Neuronal stem cell (in vitro differentiated cells): ENCODE data around the gene SLC25A33.
"Not testable (repeated sequence)": the region's sequence is repeated elsewhere in the genome, so short reads cannot be mapped to it uniquely, and the experiment has no call there.

Experiments used
- DNase-seq: peaks from one replicate; pipeline ENCODE4 v3.0.0-alpha.2; 2013; ENCODE audit warnings: low spot score
- H2AFZ ChIP-seq: one replicate; pipeline ENCODE4 v1.6.1; 2013; ENCODE audit warnings: mild to moderate bottlenecking, low read length, inconsistent platforms
- H2AK5ac ChIP-seq: 2 replicates; pipeline ENCODE4 v1.6.1; 2013; ENCODE audit warnings: low read depth, mild to moderate bottlenecking, inconsistent platforms, low read length, moderate library complexity, mixed read lengths
- H2BK120ac ChIP-seq: 2 replicates; pipeline ENCODE4 v1.6.1; 2013; ENCODE audit warnings: low read depth, mild to moderate bottlenecking, inconsistent platforms, low read length, moderate library complexity, mixed read lengths
- H2BK12ac ChIP-seq: one replicate; pipeline ENCODE4 v1.6.1; 2013; ENCODE audit warnings: low read length, inconsistent platforms
- H2BK15ac ChIP-seq: 2 replicates; pipeline ENCODE4 v1.6.1; 2013; ENCODE audit warnings: mild to moderate bottlenecking, low read length, inconsistent platforms, mixed read lengths
- H2BK5ac ChIP-seq: one replicate; pipeline ENCODE4 v1.6.1; 2013; ENCODE audit warnings: inconsistent platforms, mild to moderate bottlenecking, low read length, moderate library complexity
- H3K14ac ChIP-seq: one replicate; pipeline ENCODE4 v1.6.1; 2013; ENCODE audit warnings: low read length, inconsistent platforms
- H3K18ac ChIP-seq: 2 replicates; pipeline ENCODE4 v1.6.1; 2013; ENCODE audit warnings: low read length, inconsistent platforms
- H3K23ac ChIP-seq: 2 replicates; pipeline ENCODE4 v1.6.1; 2013; ENCODE audit warnings: low read depth, mild to moderate bottlenecking, mixed read lengths, low read length, inconsistent platforms; ENCODE audit not compliant: poor library complexity
- H3K27ac ChIP-seq: replicated peaks from 3 replicates; pipeline ENCODE4 v1.5.1; 2013; ENCODE audit warnings: low read length, inconsistent platforms
- H3K27me3 ChIP-seq, 3 experiments: 2 replicates each; pipeline ENCODE4 v1.6.1; 2013; ENCODE audit warnings: low read length in 3 of 3, mild to moderate bottlenecking in 2 of 3, inconsistent platforms in 1 of 3, low read depth in 1 of 3, mixed read lengths in 1 of 3, moderate library complexity in 1 of 3; ENCODE audit not compliant: control insufficient read depth in 3 of 3, insufficient read depth in 3 of 3
- H3K36me3 ChIP-seq, 2 donors: replicated peaks in 1 of 2; 2 replicates each; pipeline ENCODE4 v1.6.1; 2013; ENCODE audit warnings: low read length in 2 of 2; ENCODE audit not compliant: control insufficient read depth in 2 of 2, insufficient read depth in 2 of 2
- H3K4ac ChIP-seq: 2 replicates; pipeline ENCODE4 v1.6.1; 2013; ENCODE audit warnings: inconsistent platforms, mild to moderate bottlenecking, low read length, moderate library complexity
- H3K4me1 ChIP-seq, 2 donors: 1 replicate in 1 of 2; 2 replicates in 1 of 2; pipeline ENCODE4 v1.6.1; 2013; ENCODE audit warnings: low read length in 2 of 2, low read depth in 1 of 2; ENCODE audit not compliant: control insufficient read depth in 2 of 2, insufficient read depth in 1 of 2
- H3K4me2 ChIP-seq: one replicate; pipeline ENCODE4 v1.6.1; 2013; ENCODE audit warnings: mild to moderate bottlenecking, low read length, inconsistent platforms; ENCODE audit not compliant: insufficient read depth, poor library complexity, severe bottlenecking
- H3K4me3 ChIP-seq, 2 donors: 2 replicates each; pipeline ENCODE4 v1.5.1; 2013; ENCODE audit warnings: low read length in 2 of 2, mild to moderate bottlenecking in 2 of 2, inconsistent platforms in 1 of 2, moderate library complexity in 1 of 2
- H3K79me1 ChIP-seq: one replicate; pipeline ENCODE4 v1.6.1; 2013; ENCODE audit warnings: low read depth, mild to moderate bottlenecking, inconsistent platforms, low read length, moderate library complexity
- H3K9ac ChIP-seq: one replicate; pipeline ENCODE4 v1.6.1; 2013; ENCODE audit warnings: mild to moderate bottlenecking, low read depth, low read length, inconsistent platforms; ENCODE audit not compliant: poor library complexity
- H3K9me3 ChIP-seq, 2 donors: replicated peaks in 1 of 2; 2 replicates each; pipeline versions ENCODE3 to v1.6.1; 2013; ENCODE audit warnings: low read length in 2 of 2, mild to moderate bottlenecking in 2 of 2, inconsistent platforms in 1 of 2, low read depth in 1 of 2, mixed read lengths in 1 of 2, moderate library complexity in 1 of 2; ENCODE audit not compliant: control insufficient read depth in 2 of 2, insufficient read depth in 1 of 2
- H4K8ac ChIP-seq: one replicate; pipeline ENCODE4 v1.6.1; 2013; ENCODE audit warnings: low read depth, mild to moderate bottlenecking, inconsistent platforms, low read length, moderate library complexity
- H4K91ac ChIP-seq: one replicate; pipeline ENCODE4 v1.6.1; 2013; ENCODE audit warnings: low read length, low read depth, mild to moderate bottlenecking, inconsistent platforms; ENCODE audit not compliant: poor library complexity
- WGBS, 2 donors: extraction: QIAGEN DNeasy Blood & Tissue Kit; methylation state at CpG; one replicate each; pipeline ENCODE4 v1.1.7; 2013; ENCODE audit warnings: missing lambda C conversion rate in 2 of 2, mixed read lengths in 1 of 2; ENCODE audit not compliant: insufficient read length in 2 of 2, insufficient replicate concordance in 1 of 2; ENCODE audit errors: extremely low coverage in 2 of 2; 5-methylcytosine and 5-hydroxymethylcytosine counted together

SLC25A33 gene

DNA sequence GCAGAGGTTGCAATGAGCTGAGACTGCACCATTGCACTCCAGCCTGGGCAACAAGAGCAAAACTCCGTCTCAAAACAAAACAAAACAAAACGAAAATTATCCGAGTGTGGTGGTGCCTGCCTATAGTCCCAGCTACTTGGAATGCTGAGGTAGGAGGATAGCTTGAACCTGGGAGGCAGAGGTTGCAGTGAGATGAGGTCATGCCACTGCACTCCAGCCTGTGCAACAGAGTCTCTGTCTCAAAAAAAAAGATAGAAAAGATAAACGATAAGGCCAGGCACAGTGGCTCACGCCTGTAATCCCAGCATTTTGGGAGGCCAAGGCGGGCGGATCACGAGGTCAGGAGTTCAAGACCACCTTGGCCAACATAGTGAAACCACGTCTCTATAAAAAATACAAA lies 23.7 kb upstream of the SLC25A33 start:
- not testable (repeated sequence) for H2BK15ac ChIP-seq, H4K91ac ChIP-seq, H3K4me3 ChIP-seq, H3K9me3 ChIP-seq, H3K14ac ChIP-seq, H3K9ac ChIP-seq, H3K79me1 ChIP-seq, DNase-seq, H2BK5ac ChIP-seq, H2BK12ac ChIP-seq, H2AFZ ChIP-seq, H3K4ac ChIP-seq, H2BK120ac ChIP-seq, H3K27ac ChIP-seq, H3K23ac ChIP-seq, H3K4me1 ChIP-seq, H2AK5ac ChIP-seq, H3K27me3 ChIP-seq, H4K8ac ChIP-seq, H3K18ac ChIP-seq, H3K4me2 ChIP-seq, H3K36me3 ChIP-seq
- no CpG with 5 or more reads among the region's 9 CpGs for WGBS, 2 donors

DNA sequence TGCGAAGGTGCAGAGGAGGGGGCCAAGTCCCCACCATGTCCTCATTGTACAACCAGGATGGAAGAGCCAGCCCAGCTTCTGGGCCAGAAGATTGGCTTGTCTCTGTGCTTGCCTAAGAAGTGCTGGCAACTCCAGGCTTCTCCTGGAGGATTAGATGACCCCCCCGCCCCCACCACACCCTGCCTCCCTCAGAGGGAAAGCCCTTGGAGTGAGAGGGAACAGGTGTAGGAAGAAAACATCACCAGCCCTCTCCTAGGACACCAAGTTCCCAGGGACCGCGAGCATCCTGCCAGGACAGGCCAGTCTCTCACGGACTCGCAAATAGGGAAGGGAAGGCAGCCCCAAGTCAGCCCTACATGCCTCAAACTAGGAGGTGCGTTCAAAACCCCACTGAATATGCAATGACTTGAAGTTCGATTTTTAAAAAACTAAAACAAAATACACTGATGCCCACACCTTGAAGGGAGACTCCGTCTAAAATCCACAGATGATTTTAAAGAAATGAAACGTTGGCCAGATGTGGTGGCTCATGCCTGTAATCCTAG lies 20.7 kb upstream of the SLC25A33 start:
- Histone ChIP-seq H2BK120ac (peak overlapping the region; percentile 61), H3K27ac (no peak overlapping the region), H3K4me2 (no peak overlapping the region), H3K36me3 (no peaks in the 10 kb centered on the region), H3K9me3 (no peaks in the 10 kb centered on the region), H2AFZ (no peak overlapping the region), H4K91ac (no peak overlapping the region), H2BK5ac (peak overlapping the region; percentile 75), H3K4me3 (no peak overlapping the region), H4K8ac (no peak overlapping the region), H3K4me1 (no peaks in the 10 kb centered on the region), H3K9ac (no peak overlapping the region), H3K79me1 (no peaks in the 10 kb centered on the region), H3K27me3 (no peaks in the 10 kb centered on the region), H2AK5ac (peak overlapping the region; percentile 75), H2BK15ac (no peak overlapping the region), H3K23ac (no peak overlapping the region), H2BK12ac (no peak overlapping the region), H3K4ac (no peak overlapping the region), H3K14ac (no peak overlapping the region), H3K18ac (no peak overlapping the region)
- no peak for DNase-seq
- WGBS, 2 donors: no CpG with 5 or more reads among the region's 10 CpGs

GRCh38 chr1:9520411-9520810 lies 18.9 kb upstream of the SLC25A33 start:
- no peak overlapping the region for H3K4me2 ChIP-seq
- H3K9me3 ChIP-seq: no peaks in the 10 kb centered on the region
- no peak overlapping the region for H3K23ac ChIP-seq
- H3K18ac ChIP-seq: no peak overlapping the region
- no peak overlapping the region for H2BK15ac ChIP-seq
- H3K79me1 ChIP-seq: no peaks in the 10 kb centered on the region
- H3K27me3 ChIP-seq: no peaks in the 10 kb centered on the region
- H2BK120ac ChIP-seq: no peak overlapping the region
- H2BK12ac ChIP-seq: no peak overlapping the region
- DNase-seq: no peak
- no CpG with 5 or more reads among the region's 8 CpGs for WGBS, 2 donors
- no peak overlapping the region for H3K27ac ChIP-seq
- no peak overlapping the region for H2AK5ac ChIP-seq
- no peak overlapping the region for H3K4ac ChIP-seq
- H2BK5ac ChIP-seq: no peak overlapping the region
- no peak overlapping the region for H4K8ac ChIP-seq
- H3K9ac ChIP-seq: no peak overlapping the region
- H3K4me3 ChIP-seq: no peak overlapping the region
- no peak overlapping the region for H3K14ac ChIP-seq
- no peaks in the 10 kb centered on the region for H3K36me3 ChIP-seq
- no peaks in the 10 kb centered on the region for H3K4me1 ChIP-seq
- no peak overlapping the region for H4K91ac ChIP-seq
- H2AFZ ChIP-seq: no peak overlapping the region

- peak overlapping the region; percentile 85 for H3K18ac ChIP-seq
- no peak overlapping the region for H2AK5ac ChIP-seq
- peaks cover 0 to 2% (median 0%) of the 10 kb centered on the region in 3 experiments for H3K27me3 ChIP-seq
- H3K27ac ChIP-seq: no peak overlapping the region
- H2AFZ ChIP-seq: peak overlapping the region; percentile 53
- H2BK5ac ChIP-seq: peak overlapping the region; percentile 83
- H3K36me3 ChIP-seq: no peaks in the 10 kb centered on the region
- H3K79me1 ChIP-seq: no peaks in the 10 kb centered on the region
- no peak overlapping the region for H3K4me3 ChIP-seq
- H3K4me1 ChIP-seq: peaks cover 2 to 11% of the 10 kb centered on the region in 2 donors
- H3K14ac ChIP-seq: no peak overlapping the region
- no peak overlapping the region for H2BK120ac ChIP-seq
- H3K4ac ChIP-seq: no peak overlapping the region
- no CpG with 5 or more reads among the region's 8 CpGs for WGBS, 2 donors
- H4K91ac ChIP-seq: no peak overlapping the region
- no peak overlapping the region for H4K8ac ChIP-seq
- peak overlapping the region; percentile 40 for H2BK15ac ChIP-seq
- no peak for DNase-seq
- H3K9me3 ChIP-seq: no peaks in the 10 kb centered on the region
- no peak overlapping the region for H3K4me2 ChIP-seq
- H3K23ac ChIP-seq: no peak overlapping the region
- H3K9ac ChIP-seq: no peak overlapping the region
- H2BK12ac ChIP-seq: no peak overlapping the region
Observed at GRCh38 chr1:9529190-9529589, 10.1 kb upstream of the SLC25A33 start.
